K562 (cell line): ENCODE data around the gene C20orf96. TPM values are rescaled to one million over a fixed set of nuclear protein-coding genes. Genes with fewer than 3 reads are reported as not detected.

Source experiments
- CHCHD3 ChIP-seq: fragments of 250-450 bp; sonication (Bioruptor Pico); IDR thresholded peaks from 2 replicates; pipeline ENCODE4 v2.1.2; 2022; ENCODE audit warnings: mild to moderate bottlenecking
- CXXC5 ChIP-seq: fragments of 250-450 bp; sonication (Bioruptor Pico); IDR thresholded peaks from 2 replicates; pipeline ENCODE4 v1.8.0; 2022; ENCODE audit warnings: inconsistent platforms, mild to moderate bottlenecking, moderate library complexity
- DACH1 ChIP-seq: fragments of 450-650 bp; IDR thresholded peaks from 2 replicates; pipeline ENCODE4 v1.6.1; 2018; ENCODE audit not compliant: partially characterized antibody
- DPF2 ChIP-seq: fragments of 450-650 bp; IDR thresholded peaks from 2 replicates; pipeline ENCODE4 v1.6.1; 2016
- EGR1 ChIP-seq: fragments of 450-650 bp; conservative IDR thresholded peaks from 2 replicates; pipeline ENCODE4 v1.6.1; 2017; ENCODE audit warnings: mild to moderate bottlenecking
- EP400 ChIP-seq: fragments of 450-650 bp; IDR thresholded peaks from 2 replicates; pipeline ENCODE4 v1.6.1; 2017; ENCODE audit warnings: antibody characterized with exemption, mild to moderate bottlenecking, moderate library complexity
- ETV6 ChIP-seq, 3 experiments: fragments of 150-350 bp in 1 of 3; sonication (generic) in 1 of 3; formaldehyde crosslinking in 1 of 3; IDR thresholded peaks; 2 replicates each; pipeline versions ENCODE4 v1.6.1 to v1.8.0; 2014 to 2022; ENCODE audit warnings: borderline replicate concordance in 2 of 3, low read depth in 2 of 3, antibody characterized with exemption in 1 of 3, low read length in 1 of 3, mild to moderate bottlenecking in 1 of 3, missing genetic modification reagents in 1 of 3
- FOXK2 ChIP-seq, 2 experiments: fragments of 450-650 bp; IDR thresholded peaks in 1 of 2; conservative IDR thresholded peaks in 1 of 2; 2 replicates each; pipeline ENCODE4 v1.6.1; 2016; ENCODE audit warnings: low read depth in 2 of 2, mild to moderate bottlenecking in 1 of 2
- HNRNPLL ChIP-seq: fragments of 200-400 bp; formaldehyde crosslinking; IDR thresholded peaks from 2 replicates; pipeline ENCODE4 v1.6.1; 2017; ENCODE audit warnings: low read length, low read depth, mild to moderate bottlenecking; ENCODE audit not compliant: poor library complexity, severe bottlenecking
- KDM5B ChIP-seq: fragments of 200-600 bp; sonication (generic); IDR thresholded peaks from 2 replicates; pipeline ENCODE4 v1.6.1; 2012; ENCODE audit warnings: low read depth, mild to moderate bottlenecking, moderate library complexity, low read length, control low read depth, inconsistent platforms; ENCODE audit not compliant: insufficient replicate concordance
- MNT ChIP-seq, 2 experiments: fragments of 450-650 bp; conservative IDR thresholded peaks; 2 replicates each; pipeline ENCODE4 v1.6.1; 2017; ENCODE audit warnings: mild to moderate bottlenecking in 2 of 2, moderate library complexity in 2 of 2
- MYC ChIP-seq, 2 experiments: fragments of 250-450 bp in 1 of 2; sonication (Bioruptor Pico) in 1 of 2; IDR thresholded peaks; 2 replicates each; pipeline versions ENCODE4 v1.5.1 to v1.6.1; 2012 to 2021; ENCODE audit warnings: low read depth in 2 of 2, borderline replicate concordance in 1 of 2, improper control_type of control experiment in 1 of 2, low read length in 1 of 2, mild to moderate bottlenecking in 1 of 2, moderate library complexity in 1 of 2
- PHF8 ChIP-seq: fragments of 200-600 bp; sonication (generic); IDR thresholded peaks from 2 replicates; pipeline ENCODE4 v1.6.1; 2012; ENCODE audit warnings: mixed run types, mild to moderate bottlenecking, inconsistent platforms, low read length, moderate library complexity, borderline replicate concordance
- VEZF1 ChIP-seq: fragments of 200-800 bp; sonication (Bioruptor generic); IDR thresholded peaks from 2 replicates; pipeline ENCODE4 v1.6.1; 2017; ENCODE audit warnings: missing genetic modification characterization, missing compliant biosample characterization
- ZBTB49 ChIP-seq: sonication (generic); formaldehyde crosslinking; IDR thresholded peaks from 2 replicates; pipeline ENCODE4 v1.8.0; 2022; ENCODE audit warnings: missing genetic modification reagents, mild to moderate bottlenecking, borderline replicate concordance
- ZNF133 ChIP-seq: fragments of 250-450 bp; sonication (Bioruptor Pico); IDR thresholded peaks from 2 replicates; pipeline ENCODE4 v1.4.0; 2020; ENCODE audit warnings: mild to moderate bottlenecking
- ZNF175 ChIP-seq: fragments of 200-800 bp; sonication (Bioruptor generic); IDR thresholded peaks from 2 replicates; pipeline ENCODE4 v1.6.1; 2016; ENCODE audit warnings: low read depth, mild to moderate bottlenecking, missing genetic modification characterization, missing compliant biosample characterization
- ZNF263 ChIP-seq: sonication (generic); formaldehyde crosslinking; IDR thresholded peaks from 2 replicates; pipeline ENCODE4 v1.8.0; 2022; ENCODE audit warnings: mild to moderate bottlenecking, missing genetic modification reagents, borderline replicate concordance
- ZNF3 ChIP-seq: fragments of 250-450 bp; sonication (Bioruptor Pico); IDR thresholded peaks from 2 replicates; pipeline ENCODE4 v1.5.0; 2021; ENCODE audit warnings: mild to moderate bottlenecking, moderate library complexity
- ZNF668 ChIP-seq: fragments of 250-450 bp; sonication (Bioruptor Pico); IDR thresholded peaks from 2 replicates; pipeline ENCODE4 v1.8.0; 2022; ENCODE audit warnings: mild to moderate bottlenecking, inconsistent platforms
- polyA plus RNA-seq, 8 experiments: library from polyadenylated mRNA; depleted of rRNA in 4 of 8; stranded (reverse) in 5 of 8; unstranded in 3 of 8; fragments of >200 nt; fragmentation: Nextera tagmentation in 2 of 8; fragmentation: Illumina TruSeq in 1 of 8; extraction: Ambion mirVana in 2 of 8; extraction: Trizol in 1 of 8; gene quantifications; 2 replicates each; pipeline versions ENCODE4 v1.2.1 to v1.2.3, GENCODE V29; 2011 to 2014; ENCODE audit warnings: inconsistent platforms in 1 of 8, missing spikeins in 1 of 8
- total RNA-seq, 7 experiments: library from RNA; depleted of rRNA in 6 of 7; stranded (reverse); fragments of >200 nt in 6 of 7; fragmentation: Illumina TruSeq in 2 of 7; extraction: Trizol in 2 of 7; gene quantifications; 2 replicates each; pipeline versions ENCODE4 v1.2.1 to v1.2.3, GENCODE V29; 2011 to 2021; ENCODE audit warnings: low replicate concordance in 1 of 7

C20orf96 gene
- total and polyA plus RNA-seq, 9 of the 15 experiments (the other 6 are each of a cell fraction or from before 2014, with no cell fraction given), result 1.7 to 11.7 (median 4.2) TPM

GRCh38 chr20:324177-325044 lies 33.9 kb upstream of the C20orf96 start (continued):
- peak; percentile 58; the same call in 1 of the 2 replicates for TF ChIP-seq ZNF263 (CRISPR knock-in tag)
- no peak for TF ChIP-seq ZNF668 (CRISPR knock-in tag)
- TF ChIP-seq ZNF133 (CRISPR knock-in tag), result no peak
- no peak for TF ChIP-seq CHCHD3 (CRISPR knock-in tag)
- TF ChIP-seq ZBTB49, result 0 out of 2 replicates have a peak, but pooled peaks have one; percentile 22
- no peak for TF ChIP-seq DACH1
- peak; percentile 99 for TF ChIP-seq MNT (conservative IDR thresholded peaks at IDR 0.05)
- TF ChIP-seq ZNF3, result no peak
- peak; percentile 12 for TF ChIP-seq HNRNPLL
- TF ChIP-seq CXXC5 (CRISPR knock-in tag), result peak; percentile 64
- no peak for TF ChIP-seq DPF2
- no peak for TF ChIP-seq ETV6 (IDR thresholded peaks at IDR 0.05; ENCODE audit: borderline replicate concordance in 1 of 2, low read depth in 2 of 2, low read length in 1 of 2)
- peak; percentile 96; the same call in 1 of the 2 replicates for TF ChIP-seq ETV6 (CRISPR knock-in tag; IDR thresholded peaks at IDR 0.05; ENCODE audit: borderline replicate concordance)
- TF ChIP-seq FOXK2 (conservative IDR thresholded peaks at IDR 0.05 in 1 of 2, IDR thresholded peaks at IDR 0.05 in 1 of 2; ENCODE audit: low read depth in 2 of 2), result peak in 1 of 2 experiments; percentile 41; a peak in 1 of 4 replicates
- no peak for TF ChIP-seq ZNF175 (CRISPR knock-in tag)
- peak; percentile 90 for TF ChIP-seq EP400
- TF ChIP-seq KDM5B, result peak; percentile 19
- peak; percentile 67; the same call in 1 of the 2 replicates for TF ChIP-seq PHF8
- peak; percentile 98 for TF ChIP-seq MYC (IDR thresholded peaks at IDR 0.05; ENCODE audit: low read depth, low read length)
- no peak for TF ChIP-seq MYC (CRISPR knock-in tag; IDR thresholded peaks at IDR 0.05; ENCODE audit: borderline replicate concordance, low read depth)
- peak; percentile 69 for TF ChIP-seq VEZF1 (CRISPR knock-in tag)
- TF ChIP-seq EGR1, result 0 out of 2 replicates have a peak, but pooled peaks have one; percentile 24
